Thyroid gland (tissue), 4 donors: ENCODE data around the gene REPS1. TPM values are rescaled to one million over a fixed set of nuclear protein-coding genes. Genes with fewer than 3 reads are reported as not detected.

ENCODE experiments used
- DNase-seq, 2 donors: peaks; one replicate each; pipeline ENCODE4 v3.0.0-alpha.2; 2019
- H3K27ac ChIP-seq, 3 donors: fragments of 200-600 bp; sonication (generic); 1 replicate in 2 of 3; 2 replicates in 1 of 3; pipeline ENCODE4 v1.5.1; 2016 to 2019; ENCODE audit warnings: mild to moderate bottlenecking in 1 of 3, moderate library complexity in 1 of 3
- H3K27me3 ChIP-seq: fragments of 200-600 bp; sonication (generic); one replicate; pipeline ENCODE4 v1.5.1; 2019
- H3K36me3 ChIP-seq, 2 donors: fragments of 200-600 bp; sonication (generic); one replicate each; pipeline ENCODE4 v1.5.1; 2016 to 2019
- H3K4me1 ChIP-seq, 2 donors: fragments of 200-600 bp; sonication (generic); one replicate each; pipeline ENCODE4 v1.5.1; 2017 to 2019
- H3K4me3 ChIP-seq, 3 donors: fragments of 200-600 bp; sonication (generic); replicated peaks in 1 of 3; 1 replicate in 2 of 3; 2 replicates in 1 of 3; pipeline ENCODE4 v1.5.1; 2016; ENCODE audit warnings: mild to moderate bottlenecking in 1 of 3
- H3K9me3 ChIP-seq: fragments of 200-600 bp; sonication (generic); one replicate; pipeline ENCODE4 v1.5.1; 2017
- CTCF ChIP-seq, 6 experiments: fragments of 200-600 bp in 3 of 6; fragments of 450-650 bp in 3 of 6; sonication (generic) in 3 of 6; IDR thresholded peaks; one replicate each; pipeline ENCODE4 v1.5.1; 2016 to 2019; ENCODE audit warnings: antibody characterized with exemption in 6 of 6, mild to moderate bottlenecking in 2 of 6, inconsistent platforms in 1 of 6, moderate library complexity in 1 of 6
- POLR2A ChIP-seq, 2 donors: fragments of 450-650 bp; IDR thresholded peaks; one replicate each; pipeline ENCODE4 v1.6.1; 2017; ENCODE audit warnings: antibody characterized with exemption in 2 of 2, mild to moderate bottlenecking in 2 of 2, moderate library complexity in 1 of 2
- WGBS, 2 donors: methylation state at CpG; one replicate each; pipeline ENCODE4 v1.1.5; 2017; 5-methylcytosine and 5-hydroxymethylcytosine counted together
- intact Hi-C: fragments of 100-400 bp; cut with DNase I; formaldehyde crosslinking; loops from one replicate; pipeline ENCODE4 v1.15.1; 2023
- total RNA-seq, 4 donors: library from RNA; depleted of rRNA; stranded (reverse); fragments of >200 nt; gene quantifications; one replicate each; pipeline ENCODE4 v1.2.3, GENCODE V29; 2016

REPS1 gene
- total RNA-seq, 4 donors from 2014 or later, result 51.5 to 93.9 (median 66.1) TPM

GRCh38 chr6:138864343-138864890 lies 123.6 kb downstream of the REPS1 start:
- H3K4me1 ChIP-seq, result no peaks in the 10 kb centered on the region
- TF ChIP-seq CTCF (IDR thresholded peaks at IDR 0.05), result no peak
- no peak for TF ChIP-seq POLR2A (IDR thresholded peaks at IDR 0.05)
- H3K27ac ChIP-seq, result no peak overlapping the region
- intact Hi-C loops, result no loop called here
- no peak for DNase-seq
- no peak overlapping the region for H3K4me3 ChIP-seq
- H3K27me3 ChIP-seq, result no peaks in the 10 kb centered on the region
- no peaks in the 10 kb centered on the region for H3K9me3 ChIP-seq
- WGBS, 2 donors, result 84 to 86% methylated on average over 6 of the region's 6 CpGs
- H3K36me3 ChIP-seq, result no peaks in the 10 kb centered on the region

- Histone ChIP-seq H3K27me3 (no peaks in the 10 kb centered on the region), H3K9me3 (no peaks in the 10 kb centered on the region), H3K36me3 (no peaks in the 10 kb centered on the region), H3K27ac (no peak overlapping the region), H3K4me3 (no peak overlapping the region), H3K4me1 (no peaks in the 10 kb centered on the region)
- 74 to 83% methylated on average over 8 to 9 of the region's 9 CpGs for WGBS, 2 donors
- DNase-seq, result no peak
- intact Hi-C loops, result no loop called here
- TF ChIP-seq POLR2A (IDR thresholded peaks at IDR 0.05), result no peak
- no peak for TF ChIP-seq CTCF (IDR thresholded peaks at IDR 0.05)
These were observed 124.7 kb downstream of the REPS1 start for GRCh38 chr6:138863321-138863720.

- no peak overlapping the region for H3K4me3 ChIP-seq
- 68 to 79% methylated on average over 8 of the region's 8 CpGs for WGBS, 2 donors
- H3K4me1 ChIP-seq, result no peaks in the 10 kb centered on the region
- no peak overlapping the region for H3K27ac ChIP-seq
- no peaks in the 10 kb centered on the region for H3K9me3 ChIP-seq
- intact Hi-C loops, result no loop called here
- TF ChIP-seq CTCF (IDR thresholded peaks at IDR 0.05) (no peak), POLR2A (IDR thresholded peaks at IDR 0.05) (no peak)
- no peak for DNase-seq
- H3K27me3 ChIP-seq, result no peaks in the 10 kb centered on the region
- no peaks in the 10 kb centered on the region for H3K36me3 ChIP-seq
These were observed 125.6 kb downstream of the REPS1 start for GRCh38 chr6:138862456-138862855.

GRCh38 chr6:138857775-138858174 lies 130.3 kb downstream of the REPS1 start:
- no peaks in the 10 kb centered on the region for H3K36me3 ChIP-seq
- no peaks in the 10 kb centered on the region for H3K9me3 ChIP-seq
- no peaks in the 10 kb centered on the region for H3K4me1 ChIP-seq
- H3K27me3 ChIP-seq, result no peaks in the 10 kb centered on the region
- H3K27ac ChIP-seq, result no peak overlapping the region
- intact Hi-C loops, result no loop called here
- no peak for TF ChIP-seq CTCF (IDR thresholded peaks at IDR 0.05)
- TF ChIP-seq POLR2A (IDR thresholded peaks at IDR 0.05), result no peak
- no peak for DNase-seq
- 75 to 82% methylated on average over 10 of the region's 10 CpGs for WGBS, 2 donors
- H3K4me3 ChIP-seq, result no peak overlapping the region

- WGBS, 2 donors, result 91 to 95% methylated on average over 6 of the region's 6 CpGs
- H3K36me3 ChIP-seq, result no peaks in the 10 kb centered on the region
- no peak overlapping the region for H3K4me3 ChIP-seq
- intact Hi-C loops, result no loop called here
- no peak for DNase-seq
- no peaks in the 10 kb centered on the region for H3K4me1 ChIP-seq
- H3K9me3 ChIP-seq, result no peaks in the 10 kb centered on the region
- TF ChIP-seq CTCF (IDR thresholded peaks at IDR 0.05) (no peak), POLR2A (IDR thresholded peaks at IDR 0.05) (no peak)
- H3K27ac ChIP-seq, result no peak overlapping the region
- H3K27me3 ChIP-seq, result no peaks in the 10 kb centered on the region
These were observed 131.4 kb downstream of the REPS1 start for GRCh38 chr6:138856654-138857053.

Other genes with a start within 250 kb of the REPS1 start
- 10 to 100 TPM; 44.5 to 51.7 (median 47.3) TPM for gene CCDC28A, start 214.5 kb downstream of the REPS1 start, total RNA-seq
- 1 to 10 TPM in 1 of 4 donors, under 1 TPM in 3; 0.11 to 8.7 (median 0.16) TPM for gene ECT2L, start 192.2 kb downstream of the REPS1 start, total RNA-seq
- 10 to 100 TPM; 15.9 to 37.2 (median 27.5) TPM for gene ABRACL, start 40.5 kb upstream of the REPS1 start, total RNA-seq
- gene HECA, start 146.8 kb upstream of the REPS1 start, total RNA-seq, result 10 to 100 TPM; 23.6 to 42.0 (median 33.0) TPM